DOHH2 (cell line): Measurements from ENCODE around the gene KIAA0930.

Source experiments
- CTCF ChIP-seq: fragments of 200-600 bp; sonication (generic); IDR thresholded peaks from one replicate; pipeline ENCODE4 v1.5.1; 2014; ENCODE audit warnings: antibody characterized with exemption, mild to moderate bottlenecking, low read depth, low read length; ENCODE audit not compliant: poor library complexity, severe bottlenecking
- EZH2phosphoT487 ChIP-seq: fragments of 200-600 bp; sonication (generic); IDR thresholded peaks from 2 replicates; pipeline ENCODE4 v1.6.1; 2017; ENCODE audit warnings: borderline replicate concordance, mild to moderate bottlenecking, antibody characterized with exemption, low read length, moderate library complexity, mixed read lengths

DNA sequence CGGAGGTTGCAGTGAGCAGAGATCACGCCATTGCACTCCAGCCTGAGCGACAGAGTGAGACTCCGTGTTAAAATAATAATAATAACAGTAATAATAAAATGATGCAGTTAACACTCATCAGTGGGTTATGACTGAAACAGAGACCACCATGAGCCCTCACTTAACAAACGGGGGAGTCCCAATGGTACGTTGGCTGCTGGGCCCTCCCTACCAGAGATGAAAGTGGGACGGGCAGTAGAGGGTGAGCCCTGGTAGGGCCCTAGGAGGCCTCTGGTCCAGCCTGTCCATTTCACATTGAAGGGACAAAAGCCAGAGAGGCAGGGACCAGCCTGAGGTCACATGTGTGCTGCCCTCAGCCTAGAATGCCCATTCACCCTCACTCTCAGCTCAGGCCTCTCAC lies 13.7 kb upstream of the KIAA0930 start:
- TF ChIP-seq EZH2phosphoT487 (no peak), CTCF (no peak)
